WERI-Rb-1 (cell line): ENCODE measurements around the gene DCAF6.

Experiments used
- DNase-seq: peaks from one replicate; pipeline ENCODE4 v3.0.0-alpha.2; 2020
- H3K27ac ChIP-seq: fragments of 250-450 bp; sonication (Bioruptor Pico); 2 replicates; pipeline ENCODE4 v1.5.1; 2020; ENCODE audit warnings: mild to moderate bottlenecking, moderate library complexity
- H3K27me3 ChIP-seq: fragments of 250-450 bp; sonication (Bioruptor Pico); 2 replicates; pipeline ENCODE4 v1.5.1; 2021; ENCODE audit warnings: mild to moderate bottlenecking, low read depth, moderate library complexity; ENCODE audit not compliant: insufficient read depth, severe bottlenecking
- H3K36me3 ChIP-seq: fragments of 250-450 bp; sonication (Bioruptor Pico); 2 replicates; pipeline ENCODE4 v1.5.1; 2020; ENCODE audit warnings: mild to moderate bottlenecking, moderate library complexity
- H3K4me3 ChIP-seq: 2 replicates; pipeline ENCODE4 v1.5.1; 2011; ENCODE audit warnings: low read depth, mild to moderate bottlenecking, control low read depth, low read length
- H3K9me3 ChIP-seq: fragments of 250-450 bp; sonication (Bioruptor Pico); 2 replicates; pipeline ENCODE4 v1.5.1; 2021; ENCODE audit warnings: mild to moderate bottlenecking, moderate library complexity; ENCODE audit not compliant: severe bottlenecking
- CTCF ChIP-seq: IDR thresholded peaks from 2 replicates; pipeline ENCODE4 v1.5.1; 2011; ENCODE audit warnings: low read depth, mild to moderate bottlenecking, control low read depth, inconsistent platforms, low read length

The DCAF6 gene

DNA sequence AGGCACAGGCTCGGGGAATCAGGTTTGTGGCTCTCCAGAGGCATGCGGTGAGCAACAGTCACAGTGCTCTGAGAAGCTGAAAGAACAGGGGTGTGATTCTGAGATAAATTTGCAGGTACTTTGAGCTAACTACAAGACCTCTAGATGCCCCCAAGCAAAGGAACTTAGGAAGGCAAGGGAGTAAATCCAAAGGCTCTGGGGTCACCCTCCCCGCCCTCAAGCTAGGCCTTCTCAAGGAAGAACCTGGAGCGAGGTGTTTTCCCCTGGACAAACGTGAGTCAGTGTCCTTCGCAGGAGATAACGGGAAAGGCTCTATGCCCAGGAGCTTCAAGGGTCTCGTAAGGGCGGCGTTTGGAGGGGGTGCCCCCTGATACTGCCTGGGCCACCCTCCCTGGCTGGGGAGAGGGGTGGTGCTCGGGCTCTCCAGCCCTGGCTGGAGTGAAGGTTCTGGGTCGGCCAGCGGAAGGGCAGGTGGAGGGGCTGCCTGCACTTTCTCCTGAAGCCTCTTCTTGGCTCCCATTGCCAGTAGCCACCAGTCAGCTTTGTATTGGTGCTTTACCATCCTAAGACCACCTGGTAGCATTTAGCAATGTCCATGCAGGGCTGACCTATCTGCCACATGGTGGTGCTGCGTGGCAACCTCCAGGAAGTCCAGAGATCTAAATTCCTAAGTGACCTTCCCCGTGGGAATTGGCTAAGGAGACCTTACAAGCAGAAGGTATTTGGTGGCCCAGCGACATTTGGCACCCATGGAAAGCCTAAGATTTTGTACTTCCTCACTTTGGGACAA lies 156.3 kb downstream of the DCAF6 start:
- peak; percentile 57 for TF ChIP-seq CTCF
- no peak for DNase-seq

DNA sequence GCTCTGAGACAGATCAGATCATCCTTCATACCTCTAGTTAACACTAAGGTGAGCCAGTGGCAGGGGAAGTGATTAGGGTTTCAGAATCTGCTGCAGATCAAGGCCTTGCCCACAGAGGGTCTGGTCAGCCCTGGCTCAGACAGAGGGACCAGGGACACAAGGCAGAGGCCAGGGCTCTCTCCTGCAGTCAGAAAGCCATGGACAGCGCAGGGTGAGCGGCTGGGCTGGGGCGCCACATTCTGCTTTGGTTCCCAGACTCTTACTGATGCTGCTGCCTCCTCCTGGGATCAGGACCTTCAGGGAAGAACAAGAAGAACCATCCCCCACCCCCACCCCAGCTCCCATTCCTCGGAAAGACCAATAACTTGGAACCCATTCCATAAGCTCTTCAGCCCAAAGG lies 157.1 kb downstream of the DCAF6 start:
- TF ChIP-seq CTCF, result no peak
- Histone ChIP-seq H3K27me3 (no peaks in the 10 kb centered on the region), H3K9me3 (no peaks in the 10 kb centered on the region), H3K36me3 (no peaks in the 10 kb centered on the region), H3K4me3 (no peak overlapping the region), H3K27ac (no peak overlapping the region)
- DNase-seq, result no peak

More for the DNA sequence above, 156.3 kb downstream of the DCAF6 start:
- Histone ChIP-seq H3K27ac (no peak overlapping the region), H3K9me3 (no peaks in the 10 kb centered on the region), H3K4me3 (no peak overlapping the region), H3K27me3 (no peaks in the 10 kb centered on the region), H3K36me3 (no peaks in the 10 kb centered on the region)

- no peaks in the 10 kb centered on the region for H3K9me3 ChIP-seq
- no peaks in the 10 kb centered on the region for H3K36me3 ChIP-seq
- no peak overlapping the region for H3K4me3 ChIP-seq
- H3K27me3 ChIP-seq, result no peaks in the 10 kb centered on the region
- no peak for TF ChIP-seq CTCF
- DNase-seq, result no peak
- no peak overlapping the region for H3K27ac ChIP-seq
These were observed 159.0 kb downstream of the DCAF6 start for GRCh38 chr1:168095476-168095875.

DNA sequence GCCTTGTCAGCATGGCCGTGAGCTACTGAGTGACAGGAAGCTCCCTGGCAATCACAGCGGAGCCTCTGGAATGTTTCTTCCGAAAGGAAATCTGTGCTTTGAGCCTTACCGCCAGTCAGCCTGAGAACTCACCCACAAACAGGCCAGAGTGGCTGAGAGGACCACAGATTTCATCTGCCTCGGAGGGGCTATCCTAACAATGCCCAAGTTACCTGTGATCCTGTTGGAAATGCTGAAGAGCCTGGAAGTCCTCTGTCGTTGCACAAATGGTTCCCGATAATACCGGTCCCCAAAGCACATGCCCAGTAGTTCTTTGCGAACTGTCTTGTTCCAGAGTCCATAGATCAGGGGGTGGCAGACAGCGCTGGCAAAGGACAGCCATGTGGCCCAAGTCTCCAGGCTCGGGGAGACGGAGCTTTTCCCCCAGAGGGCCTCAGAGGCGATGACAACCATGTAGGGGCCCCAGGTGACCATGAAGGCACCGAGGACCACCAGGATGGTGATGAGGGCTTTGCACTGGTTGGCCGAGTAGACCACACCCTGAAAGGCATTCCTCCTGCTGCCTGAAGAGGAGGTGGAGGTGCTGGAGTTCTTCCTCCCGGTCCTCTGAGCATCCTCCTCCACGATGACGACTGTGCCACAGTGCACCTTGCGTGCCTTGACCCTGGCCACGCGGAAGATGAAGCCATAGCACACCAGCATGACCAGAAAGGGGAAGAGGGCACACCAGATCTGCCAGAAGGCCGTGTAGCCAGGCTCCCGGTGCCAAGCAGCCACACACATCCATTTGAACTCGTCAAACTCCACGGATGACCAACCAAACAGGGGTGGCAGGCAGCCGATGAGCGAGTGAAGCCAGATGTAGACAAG lies 160.0 kb downstream of the DCAF6 start:
- no peaks in the 10 kb centered on the region for H3K36me3 ChIP-seq
- H3K4me3 ChIP-seq, result no peak overlapping the region
- H3K27me3 ChIP-seq, result no peaks in the 10 kb centered on the region
- H3K9me3 ChIP-seq, result no peaks in the 10 kb centered on the region
- H3K27ac ChIP-seq, result no peak overlapping the region
- TF ChIP-seq CTCF, result no peak
- DNase-seq, result no peak

DNA sequence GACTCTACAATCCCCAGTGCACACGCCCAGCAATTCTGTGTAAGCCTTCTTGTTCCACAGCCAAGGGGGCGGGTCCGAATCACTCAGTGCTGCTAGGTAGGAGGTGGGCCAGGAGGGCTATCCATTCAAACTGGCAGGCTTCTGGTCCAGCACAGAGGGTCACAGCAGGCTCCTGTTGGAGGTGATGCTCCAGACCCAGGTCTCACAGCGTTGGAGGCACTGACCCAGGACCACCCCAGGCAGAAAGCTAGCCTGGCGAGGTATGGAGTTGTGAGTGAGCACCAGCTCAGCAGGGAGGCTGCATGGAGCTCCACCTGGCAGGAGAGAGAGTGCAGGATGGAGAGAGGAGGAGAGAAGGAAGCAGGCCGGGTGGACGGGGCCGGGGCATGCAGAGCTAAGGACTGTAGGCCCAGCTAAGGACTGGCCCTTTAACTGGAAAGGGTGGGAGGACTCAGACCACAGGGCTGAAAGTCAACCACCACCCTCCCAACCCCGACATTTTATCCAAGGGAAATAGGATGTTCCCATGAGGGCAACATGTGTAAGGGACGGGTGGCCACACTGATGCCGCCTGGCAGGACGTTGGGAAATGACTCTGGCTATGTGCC lies 161.5 kb downstream of the DCAF6 start:
- no peaks in the 10 kb centered on the region for H3K27me3 ChIP-seq
- TF ChIP-seq CTCF, result no peak
- H3K27ac ChIP-seq, result no peak overlapping the region
- H3K36me3 ChIP-seq, result no peaks in the 10 kb centered on the region
- H3K9me3 ChIP-seq, result no peaks in the 10 kb centered on the region
- H3K4me3 ChIP-seq, result no peak overlapping the region
- DNase-seq, result no peak
